ENCODE measurements around the gene HDAC3. TPM values are rescaled to one million over a fixed set of nuclear protein-coding genes. Genes with fewer than 3 reads are reported as not detected.

HDAC3 gene
- polyA plus RNA-seq, 1 experiment, result 97.8 TPM

GRCh38 chr5:141654298-141654697 is 17.6 kb upstream of the HDAC3 start:
- peaks cover 15% of the 10 kb centered on the region for H3K36me3 ChIP-seq (ENCODE audit: control insufficient read depth, insufficient read depth, low read length)
- TF ChIP-seq, protein P1, sequence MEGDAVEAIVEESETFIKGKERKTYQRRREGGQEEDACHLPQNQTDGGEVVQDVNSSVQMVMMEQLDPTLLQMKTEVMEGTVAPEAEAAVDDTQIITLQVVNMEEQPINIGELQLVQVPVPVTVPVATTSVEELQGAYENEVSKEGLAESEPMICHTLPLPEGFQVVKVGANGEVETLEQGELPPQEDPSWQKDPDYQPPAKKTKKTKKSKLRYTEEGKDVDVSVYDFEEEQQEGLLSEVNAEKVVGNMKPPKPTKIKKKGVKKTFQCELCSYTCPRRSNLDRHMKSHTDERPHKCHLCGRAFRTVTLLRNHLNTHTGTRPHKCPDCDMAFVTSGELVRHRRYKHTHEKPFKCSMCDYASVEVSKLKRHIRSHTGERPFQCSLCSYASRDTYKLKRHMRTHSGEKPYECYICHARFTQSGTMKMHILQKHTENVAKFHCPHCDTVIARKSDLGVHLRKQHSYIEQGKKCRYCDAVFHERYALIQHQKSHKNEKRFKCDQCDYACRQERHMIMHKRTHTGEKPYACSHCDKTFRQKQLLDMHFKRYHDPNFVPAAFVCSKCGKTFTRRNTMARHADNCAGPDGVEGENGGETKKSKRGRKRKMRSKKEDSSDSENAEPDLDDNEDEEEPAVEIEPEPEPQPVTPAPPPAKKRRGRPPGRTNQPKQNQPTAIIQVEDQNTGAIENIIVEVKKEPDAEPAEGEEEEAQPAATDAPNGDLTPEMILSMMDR (IDR thresholded peaks at IDR 0.05; ENCODE audit: insufficient read depth, low read depth, low read length), result no peak
- POLR2A ChIA-PET, result interaction anchor here (0.5 to 1.0 kb wide), 2 partner anchors 17 to 263 kb away, joined by 4 read pairs; partner anchors contain the start of genes HDAC3 and RELL2
- no peak overlapping the region for H3K4me3 ChIP-seq (ENCODE audit: low read depth, low read length)
- CTCF ChIA-PET, result interaction anchor here (0.6 to 1.9 kb wide), 7 partner anchors 8 to 48 kb away, joined by 3 to 14 read pairs (median 4); partner anchors contain the start of gene DIAPH1
- no peaks in the 10 kb centered on the region for H3K27me3 ChIP-seq (ENCODE audit: control insufficient read depth, insufficient read depth, low read length)
- peak; percentile 85 for DNase-seq (ENCODE audit: low read depth)

- H3K36me3 ChIP-seq (ENCODE audit: control insufficient read depth, insufficient read depth, low read length), result peaks cover 24% of the 10 kb centered on the region
- CTCF ChIA-PET, result interaction anchor here (2.1 to 2.8 kb wide), 2 partner anchors 10 to 32 kb away, joined by 9 to 12 read pairs; partner anchors contain the start of gene DIAPH1
Measured at GRCh38 chr5:141651728-141652105, 15.1 kb upstream of the HDAC3 start.

GRCh38 chr5:141650851-141651727 is 14.4 kb upstream of the HDAC3 start, which contains the start of gene FCHSD1:
TSS of gene FCHSD1 (minus strand) at chr5:141651418. CDS start at chr5:141651368, 50 bp downstream.
- TF ChIP-seq, protein P1 (IDR thresholded peaks at IDR 0.05; ENCODE audit: insufficient read depth, low read depth, low read length), result peak; percentile 32; the same call in 1 of the 2 replicates
- POLR2A ChIA-PET, result interaction anchor here (0.6 to 0.7 kb wide), 4 partner anchors 14 to 183 kb away, joined by 3 to 5 read pairs (median 3); partner anchors contain the start of genes HDAC3 and RELL2
- Histone ChIP-seq H3K27me3 (ENCODE audit: control insufficient read depth, insufficient read depth, low read length) (no peaks in the 10 kb centered on the region), H3K4me3 (ENCODE audit: low read depth, low read length) (peak within 1 kb of the TSS; percentile 79), H3K36me3 (ENCODE audit: control insufficient read depth, insufficient read depth, low read length) (peaks cover 26% of the 10 kb centered on the region)
- CTCF ChIA-PET, result interaction anchor here (1.1 to 2.8 kb wide), 3 partner anchors 9 to 32 kb away, joined by 4 to 12 read pairs (median 9); partner anchors contain the start of genes DIAPH1, HDAC3 and RELL2
- DNase-seq (ENCODE audit: low read depth), result no peak

More at GRCh38 chr5:141651728-141652105, 15.1 kb upstream of the HDAC3 start:
- POLR2A ChIA-PET, result interaction anchor here (0.6 kb wide), 1 partner anchor 182 kb away, joined by 3 read pairs; no protein-coding TSS in a partner anchor
- H3K4me3 ChIP-seq (ENCODE audit: low read depth, low read length), result peak overlapping the region; percentile 79
- DNase-seq (ENCODE audit: low read depth), result no peak
- TF ChIP-seq, protein P1 (IDR thresholded peaks at IDR 0.05; ENCODE audit: insufficient read depth, low read depth, low read length), result no peak
- H3K27me3 ChIP-seq (ENCODE audit: control insufficient read depth, insufficient read depth, low read length), result no peaks in the 10 kb centered on the region

- Histone ChIP-seq H3K36me3 (ENCODE audit: control insufficient read depth, insufficient read depth, low read length) (peaks cover 27% of the 10 kb centered on the region), H3K4me3 (ENCODE audit: low read depth, low read length) (no peak overlapping the region; the same call in 1 of the 2 replicates), H3K27me3 (ENCODE audit: control insufficient read depth, insufficient read depth, low read length) (no peaks in the 10 kb centered on the region)
- TF ChIP-seq, protein P1 (IDR thresholded peaks at IDR 0.05; ENCODE audit: insufficient read depth, low read depth, low read length), result no peak
- no peak for DNase-seq (ENCODE audit: low read depth)
- CTCF ChIA-PET, result interaction anchor here (1.1 kb wide), 1 partner anchor 13 kb away, joined by 4 read pairs; the partner anchor contains the start of genes HDAC3 and RELL2
- POLR2A ChIA-PET, result no interaction called here
Measured at GRCh38 chr5:141649972-141650371, 13.3 kb upstream of the HDAC3 start.

Data from BJ (cell line).